ENCODE data around the gene SORT1. TPM values are rescaled to one million over a fixed set of nuclear protein-coding genes. Genes with fewer than 3 reads are reported as not detected.

Gene SORT1
- total and polyA plus RNA-seq, 2 of the 4 experiments (the other 2 are of a cell fraction) = 15.8 to 16.7 TPM

DNA sequence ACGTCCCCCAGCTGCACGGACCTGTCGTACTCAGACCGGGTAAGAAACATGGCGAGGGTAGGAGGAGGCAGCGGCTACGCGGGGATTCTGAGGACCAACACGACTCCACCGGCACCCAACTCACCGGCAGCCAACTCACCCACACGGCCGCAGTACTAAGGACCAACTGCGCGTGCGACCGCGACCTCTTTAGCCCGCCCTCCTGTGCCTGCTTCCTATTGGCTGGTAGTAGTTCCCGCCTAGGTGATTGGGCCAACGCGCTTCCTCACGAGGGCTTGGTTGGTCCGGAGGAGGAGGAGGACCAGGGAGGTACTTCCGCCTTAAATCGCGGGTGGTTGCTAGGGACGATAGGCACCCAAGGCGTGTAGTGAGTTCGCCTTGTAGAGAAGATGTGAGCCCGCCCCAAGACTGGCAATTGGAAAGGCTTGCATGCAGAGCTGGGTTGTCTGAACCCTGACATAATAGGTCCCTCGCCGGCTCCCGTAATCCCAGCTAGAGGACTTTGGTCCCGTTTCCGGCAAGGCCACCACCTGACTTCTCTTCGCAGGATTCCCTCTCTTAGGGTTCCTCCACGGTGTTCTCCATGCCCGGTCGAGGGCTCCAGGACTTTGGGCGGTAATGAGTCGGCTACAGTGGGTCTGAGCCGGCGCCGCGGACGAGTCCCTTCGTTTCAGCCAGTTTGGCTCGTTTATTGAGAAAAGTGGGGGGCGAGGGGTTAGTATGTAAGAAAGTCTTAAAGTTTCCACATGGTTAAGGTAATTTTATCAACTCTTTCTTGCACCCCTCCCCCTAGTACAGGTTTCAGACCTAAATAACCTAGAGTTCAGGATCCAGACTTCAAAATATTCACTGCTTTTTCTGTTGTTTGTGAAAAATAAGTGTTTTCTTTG is 28.8 kb upstream of the SORT1 start, which contains the start of gene PSMA5:
Gene PSMA5 (minus strand): TSS at position 168 of the 890 bp plus-strand sequence. CDS start 118 bp downstream, at position 50.
- ATAC-seq (ENCODE audit: low read depth) (peak; percentile 98), DNase-seq (peak; percentile 100)
- Histone ChIP-seq H3K36me3 (ENCODE audit: control insufficient read depth, insufficient read depth, low read length) (no peaks in the 10 kb centered on the region), H2AK9ac (replicated peaks; ENCODE audit: low read depth, low read length, poor library complexity) (peak within 1 kb of the TSS; percentile 98), H3K4me2 (ENCODE audit: low read depth, low read length) (peak within 1 kb of the TSS; percentile 92), H3K9me3 (ENCODE audit: control insufficient read depth, insufficient read depth, low read length) (no peaks in the 10 kb centered on the region), H4K91ac (ENCODE audit: insufficient read depth, low read depth, low read length) (peak within 1 kb of the TSS; percentile 64), H4K5ac (ENCODE audit: low read depth, low read length) (peak within 1 kb of the TSS; percentile 32), H3K27ac (ENCODE audit: insufficient read depth, low read length) (peak within 1 kb of the TSS; percentile 76), H4K8ac (ENCODE audit: low read depth in 2 of 2, low read length in 2 of 2) (peak within 1 kb of the TSS; percentile 37 to 90), H2BK120ac (ENCODE audit: low read depth, low read length) (peak within 1 kb of the TSS; percentile 44; the same call in 1 of the 2 replicates), H2BK20ac (ENCODE audit: low read depth, low read length) (no peak within 1 kb of the TSS), H3K14ac (replicated peaks; ENCODE audit: low read depth, low read length) (peak within 1 kb of the TSS; percentile 81), H4K20me1 (ENCODE audit: insufficient read depth, low read length) (peaks cover 28% of the 10 kb centered on the region), H3K18ac (ENCODE audit: low read depth, low read length) (peak within 1 kb of the TSS; percentile 10), H3K56ac (ENCODE audit: extremely low read depth, insufficient read depth, low read length) (peak within 1 kb of the TSS; percentile 76), H3K9ac (ENCODE audit: low read depth, low read length) (peak within 1 kb of the TSS; percentile 72), H3K4me1 (ENCODE audit: control insufficient read depth, insufficient read depth, low read length) (peaks cover 8% of the 10 kb centered on the region), H3K79me1 (ENCODE audit: low read depth in 1 of 2, low read length in 2 of 2) (peaks cover 13 to 46% of the 10 kb centered on the region in 2 experiments), H3K4me3 (ENCODE audit: insufficient read depth, low read depth, low read length) (peak within 1 kb of the TSS; percentile 70), H3K27me3 (ENCODE audit: control insufficient read depth, insufficient read depth, low read length) (no peaks in the 10 kb centered on the region), H2BK15ac (ENCODE audit: low read depth, low read length) (no peak within 1 kb of the TSS; the same call in 2 of the 3 replicates), H3K9me1 (ENCODE audit: insufficient read depth, low read length) (peaks cover 3% of the 10 kb centered on the region; the same call in 1 of the 2 replicates), H2AK5ac (ENCODE audit: low read depth, low read length) (peak within 1 kb of the TSS; percentile 87), H2AFZ (replicated peaks; ENCODE audit: low read length, poor library complexity) (peak within 1 kb of the TSS; percentile 96), H2BK5ac (ENCODE audit: low read depth, low read length, poor library complexity, severe bottlenecking) (peak within 1 kb of the TSS; percentile 79), H3K23ac (ENCODE audit: low read depth, low read length) (peak within 1 kb of the TSS; percentile 51), H3K4ac (ENCODE audit: low read depth, low read length) (peak within 1 kb of the TSS; percentile 81)
- dilution Hi-C loops (cut with HindIII; ENCODE audit: low sequenced_read_pairs, unreplicated experiment) (no loop called here), intact Hi-C loops (cut with micrococcal nuclease) (loop anchor here (1.0 to 2.0 kb wide), 2 partner anchors 57 to 106 kb away; partner anchors contain the start of gene ATXN7L2), in situ Hi-C loops (cut with MboI; ENCODE audit: low sequenced_read_pairs) (no loop called here)
- no TSS peak for BruUV-seq (replicated peaks)
- WGBS, 2 experiments (ENCODE audit: extremely low coverage in 2 of 2, insufficient read length in 1 of 2) = 4% methylated on average over 8 of the region's 50 CpGs; no CpG with 5 or more reads in 1 of the 2 experiments
- POLR2A ChIA-PET (ENCODE audit: unreplicated experiment) = no interaction called here
- CTCF ChIA-PET = interaction anchor here (0.8 to 1.7 kb wide), 3 partner anchors 27 to 106 kb away, joined by 3 to 7 read pairs (median 4); no protein-coding TSS in a partner anchor
- TF ChIP-seq MAFK (IDR thresholded peaks at IDR 0.05; ENCODE audit: low read depth, low read length) (no peak), FOS (IDR thresholded peaks at IDR 0.05; ENCODE audit: low read depth, low read length) (no peak), BHLHE40 (IDR thresholded peaks at IDR 0.05; ENCODE audit: low read depth, low read length) (peak; percentile 44; the same call in 1 of the 2 replicates), RCOR1 (IDR thresholded peaks at IDR 0.05; ENCODE audit: insufficient replicate concordance, low read length) (peak; percentile 16), POLR2A (IDR thresholded peaks at IDR 0.05; ENCODE audit: low read depth, low read length) (peak; percentile 97), CEBPB (IDR thresholded peaks at IDR 0.05; ENCODE audit: low read depth, low read length) (no peak), MAZ (IDR thresholded peaks at IDR 0.05; ENCODE audit: borderline replicate concordance, low read depth, low read length) (0 out of 2 replicates have a peak, but pooled peaks have one; percentile 7), RFX5 (IDR thresholded peaks at IDR 0.05; ENCODE audit: low read depth, low read length) (peak; percentile 54; the same call in 1 of the 2 replicates), RAD21 (IDR thresholded peaks at IDR 0.05; ENCODE audit: low read length) (peak; percentile 18; the same call in 1 of the 2 replicates)
- TF ChIP-seq, protein P1, sequence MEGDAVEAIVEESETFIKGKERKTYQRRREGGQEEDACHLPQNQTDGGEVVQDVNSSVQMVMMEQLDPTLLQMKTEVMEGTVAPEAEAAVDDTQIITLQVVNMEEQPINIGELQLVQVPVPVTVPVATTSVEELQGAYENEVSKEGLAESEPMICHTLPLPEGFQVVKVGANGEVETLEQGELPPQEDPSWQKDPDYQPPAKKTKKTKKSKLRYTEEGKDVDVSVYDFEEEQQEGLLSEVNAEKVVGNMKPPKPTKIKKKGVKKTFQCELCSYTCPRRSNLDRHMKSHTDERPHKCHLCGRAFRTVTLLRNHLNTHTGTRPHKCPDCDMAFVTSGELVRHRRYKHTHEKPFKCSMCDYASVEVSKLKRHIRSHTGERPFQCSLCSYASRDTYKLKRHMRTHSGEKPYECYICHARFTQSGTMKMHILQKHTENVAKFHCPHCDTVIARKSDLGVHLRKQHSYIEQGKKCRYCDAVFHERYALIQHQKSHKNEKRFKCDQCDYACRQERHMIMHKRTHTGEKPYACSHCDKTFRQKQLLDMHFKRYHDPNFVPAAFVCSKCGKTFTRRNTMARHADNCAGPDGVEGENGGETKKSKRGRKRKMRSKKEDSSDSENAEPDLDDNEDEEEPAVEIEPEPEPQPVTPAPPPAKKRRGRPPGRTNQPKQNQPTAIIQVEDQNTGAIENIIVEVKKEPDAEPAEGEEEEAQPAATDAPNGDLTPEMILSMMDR (conservative IDR thresholded peaks at IDR 0.05; ENCODE audit: low read depth, low read length) = no peak
- TF ChIP-seq, protein P2, sequence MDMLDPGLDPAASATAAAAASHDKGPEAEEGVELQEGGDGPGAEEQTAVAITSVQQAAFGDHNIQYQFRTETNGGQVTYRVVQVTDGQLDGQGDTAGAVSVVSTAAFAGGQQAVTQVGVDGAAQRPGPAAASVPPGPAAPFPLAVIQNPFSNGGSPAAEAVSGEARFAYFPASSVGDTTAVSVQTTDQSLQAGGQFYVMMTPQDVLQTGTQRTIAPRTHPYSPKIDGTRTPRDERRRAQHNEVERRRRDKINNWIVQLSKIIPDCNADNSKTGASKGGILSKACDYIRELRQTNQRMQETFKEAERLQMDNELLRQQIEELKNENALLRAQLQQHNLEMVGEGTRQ (IDR thresholded peaks at IDR 0.05; ENCODE audit: low read depth, low read length) = peak; percentile 44; the same call in 1 of the 2 replicates
- TF ChIP-seq, protein P3, sequence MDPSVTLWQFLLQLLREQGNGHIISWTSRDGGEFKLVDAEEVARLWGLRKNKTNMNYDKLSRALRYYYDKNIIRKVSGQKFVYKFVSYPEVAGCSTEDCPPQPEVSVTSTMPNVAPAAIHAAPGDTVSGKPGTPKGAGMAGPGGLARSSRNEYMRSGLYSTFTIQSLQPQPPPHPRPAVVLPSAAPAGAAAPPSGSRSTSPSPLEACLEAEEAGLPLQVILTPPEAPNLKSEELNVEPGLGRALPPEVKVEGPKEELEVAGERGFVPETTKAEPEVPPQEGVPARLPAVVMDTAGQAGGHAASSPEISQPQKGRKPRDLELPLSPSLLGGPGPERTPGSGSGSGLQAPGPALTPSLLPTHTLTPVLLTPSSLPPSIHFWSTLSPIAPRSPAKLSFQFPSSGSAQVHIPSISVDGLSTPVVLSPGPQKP (IDR thresholded peaks at IDR 0.05; ENCODE audit: borderline replicate concordance, low read depth, low read length) = no peak
